GM12878 (cell line): ENCODE measurements around the gene PPM1E.

Source experiments
- ATF7 ChIP-seq: fragments of 450-650 bp; IDR thresholded peaks from 2 replicates; pipeline ENCODE4 v1.6.1; 2016; ENCODE audit warnings: low read depth, mild to moderate bottlenecking
- CTCF ChIP-seq, 3 experiments: IDR thresholded peaks in 2 of 3; conservative IDR thresholded peaks in 1 of 3; 2 replicates each; pipeline ENCODE4 v1.5.1; 2011; ENCODE audit warnings: low read depth in 3 of 3, low read length in 3 of 3, mild to moderate bottlenecking in 3 of 3, control low read depth in 2 of 3, moderate library complexity in 2 of 3, inconsistent platforms in 1 of 3, mixed read lengths in 1 of 3; ENCODE audit not compliant: control insufficient read depth in 2 of 3, insufficient read depth in 1 of 3; ENCODE audit errors: extremely low read depth in 1 of 3
- FOXM1 ChIP-seq: IDR thresholded peaks from 2 replicates; pipeline ENCODE4 v1.6.1; 2012; ENCODE audit warnings: low read depth, mild to moderate bottlenecking, inconsistent platforms, low read length, moderate library complexity
- KDM1A ChIP-seq: fragments of 200-600 bp; sonication (generic); IDR thresholded peaks from 2 replicates; pipeline ENCODE4 v1.6.1; 2016; ENCODE audit warnings: borderline replicate concordance
- MLLT1 ChIP-seq: fragments of 450-650 bp; IDR thresholded peaks from 2 replicates; pipeline ENCODE4 v1.6.1; 2016; ENCODE audit warnings: mild to moderate bottlenecking
- RAD21 ChIP-seq: IDR thresholded peaks from 2 replicates; pipeline ENCODE4 v1.6.1; 2011; ENCODE audit warnings: mild to moderate bottlenecking, low read depth, low read length, moderate library complexity; ENCODE audit not compliant: insufficient read depth
- RAD51 ChIP-seq: fragments of 450-650 bp; IDR thresholded peaks from 2 replicates; pipeline ENCODE4 v1.6.1; 2016; ENCODE audit warnings: moderate library complexity, mild to moderate bottlenecking, inconsistent platforms
- ZNF274 ChIP-seq: IDR thresholded peaks from one replicate; pipeline ENCODE4 v1.8.0; 2011; ENCODE audit not compliant: insufficient read length, insufficient read depth
- TF ChIP-seq, protein P1 (sequence below): IDR thresholded peaks from 2 replicates; pipeline ENCODE4 v1.6.1; 2012; ENCODE audit warnings: mild to moderate bottlenecking, low read depth, low read length
- TF ChIP-seq, protein P2 (sequence below): IDR thresholded peaks from 2 replicates; pipeline ENCODE4 v1.6.1; 2012; ENCODE audit warnings: low read length, inconsistent platforms

- TF ChIP-seq KDM1A (no peak), CTCF (IDR thresholded peaks at IDR 0.05 in 2 of 3, conservative IDR thresholded peaks at IDR 0.05 in 1 of 3; ENCODE audit: control insufficient read depth in 2 of 3, extremely low read depth in 1 of 3, insufficient read depth in 1 of 3, low read depth in 3 of 3, low read length in 3 of 3) (no peak), RAD51 (no peak), FOXM1 (no peak), ATF7 (no peak), ZNF274 (no peak), MLLT1 (no peak), RAD21 (no peak)
- TF ChIP-seq, protein P1, sequence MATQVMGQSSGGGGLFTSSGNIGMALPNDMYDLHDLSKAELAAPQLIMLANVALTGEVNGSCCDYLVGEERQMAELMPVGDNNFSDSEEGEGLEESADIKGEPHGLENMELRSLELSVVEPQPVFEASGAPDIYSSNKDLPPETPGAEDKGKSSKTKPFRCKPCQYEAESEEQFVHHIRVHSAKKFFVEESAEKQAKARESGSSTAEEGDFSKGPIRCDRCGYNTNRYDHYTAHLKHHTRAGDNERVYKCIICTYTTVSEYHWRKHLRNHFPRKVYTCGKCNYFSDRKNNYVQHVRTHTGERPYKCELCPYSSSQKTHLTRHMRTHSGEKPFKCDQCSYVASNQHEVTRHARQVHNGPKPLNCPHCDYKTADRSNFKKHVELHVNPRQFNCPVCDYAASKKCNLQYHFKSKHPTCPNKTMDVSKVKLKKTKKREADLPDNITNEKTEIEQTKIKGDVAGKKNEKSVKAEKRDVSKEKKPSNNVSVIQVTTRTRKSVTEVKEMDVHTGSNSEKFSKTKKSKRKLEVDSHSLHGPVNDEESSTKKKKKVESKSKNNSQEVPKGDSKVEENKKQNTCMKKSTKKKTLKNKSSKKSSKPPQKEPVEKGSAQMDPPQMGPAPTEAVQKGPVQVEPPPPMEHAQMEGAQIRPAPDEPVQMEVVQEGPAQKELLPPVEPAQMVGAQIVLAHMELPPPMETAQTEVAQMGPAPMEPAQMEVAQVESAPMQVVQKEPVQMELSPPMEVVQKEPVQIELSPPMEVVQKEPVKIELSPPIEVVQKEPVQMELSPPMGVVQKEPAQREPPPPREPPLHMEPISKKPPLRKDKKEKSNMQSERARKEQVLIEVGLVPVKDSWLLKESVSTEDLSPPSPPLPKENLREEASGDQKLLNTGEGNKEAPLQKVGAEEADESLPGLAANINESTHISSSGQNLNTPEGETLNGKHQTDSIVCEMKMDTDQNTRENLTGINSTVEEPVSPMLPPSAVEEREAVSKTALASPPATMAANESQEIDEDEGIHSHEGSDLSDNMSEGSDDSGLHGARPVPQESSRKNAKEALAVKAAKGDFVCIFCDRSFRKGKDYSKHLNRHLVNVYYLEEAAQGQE = no peak
- TF ChIP-seq, protein P2, sequence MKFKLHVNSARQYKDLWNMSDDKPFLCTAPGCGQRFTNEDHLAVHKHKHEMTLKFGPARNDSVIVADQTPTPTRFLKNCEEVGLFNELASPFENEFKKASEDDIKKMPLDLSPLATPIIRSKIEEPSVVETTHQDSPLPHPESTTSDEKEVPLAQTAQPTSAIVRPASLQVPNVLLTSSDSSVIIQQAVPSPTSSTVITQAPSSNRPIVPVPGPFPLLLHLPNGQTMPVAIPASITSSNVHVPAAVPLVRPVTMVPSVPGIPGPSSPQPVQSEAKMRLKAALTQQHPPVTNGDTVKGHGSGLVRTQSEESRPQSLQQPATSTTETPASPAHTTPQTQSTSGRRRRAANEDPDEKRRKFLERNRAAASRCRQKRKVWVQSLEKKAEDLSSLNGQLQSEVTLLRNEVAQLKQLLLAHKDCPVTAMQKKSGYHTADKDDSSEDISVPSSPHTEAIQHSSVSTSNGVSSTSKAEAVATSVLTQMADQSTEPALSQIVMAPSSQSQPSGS = no peak
Measured at GRCh38 chr17:58756246-58757161, 850 bp downstream of the PPM1E start.
